Peyer's patch (tissue), 4 donors: ENCODE data around the gene COPRS.

Experiments
- POLR2A ChIP-seq, 2 donors: fragments of 450-650 bp; IDR thresholded peaks; one replicate each; pipeline ENCODE4 v1.5.1; 2017; ENCODE audit warnings: antibody characterized with exemption in 2 of 2, mild to moderate bottlenecking in 2 of 2, moderate library complexity in 2 of 2
- TF ChIP-seq, protein P1 (sequence below), 6 experiments: fragments of 450-650 bp in 4 of 6; fragments of 200-600 bp in 2 of 6; sonication (generic) in 1 of 6; IDR thresholded peaks; one replicate each; pipeline ENCODE4 v1.5.1; 2017 to 2019; ENCODE audit warnings: antibody characterized with exemption in 6 of 6, mild to moderate bottlenecking in 3 of 6, moderate library complexity in 1 of 6

DNA sequence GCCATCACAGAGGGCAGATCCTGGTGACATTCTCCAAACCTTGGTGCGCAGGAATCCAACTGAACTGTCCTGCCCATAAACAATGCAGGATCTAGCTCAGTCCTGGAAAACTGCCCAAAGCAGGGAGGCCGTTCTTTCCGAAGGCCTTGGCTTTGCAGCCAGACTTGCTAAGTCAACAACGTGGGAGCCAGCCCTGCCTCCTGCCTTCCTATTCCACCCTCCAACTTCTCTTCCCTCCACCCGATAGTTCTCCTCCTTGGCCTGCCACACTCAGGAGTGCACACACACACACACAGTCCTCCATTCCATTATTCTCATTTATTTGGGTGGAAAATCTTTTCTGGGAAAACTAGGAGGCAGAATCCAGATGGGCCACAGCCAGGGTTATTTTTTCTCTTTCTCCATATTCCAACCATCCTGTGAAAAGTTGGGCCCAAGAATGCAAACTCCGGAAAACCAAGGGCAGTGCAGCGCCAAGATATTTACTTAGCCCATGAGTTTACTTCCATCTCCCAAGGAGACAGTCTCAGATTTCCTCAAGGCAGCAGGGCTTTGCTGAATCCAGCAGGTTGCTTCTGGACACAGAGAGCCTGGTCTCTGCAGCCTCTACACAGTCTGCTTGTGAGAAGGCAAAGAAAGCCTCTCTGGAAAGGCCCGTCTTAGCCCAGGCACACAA is 15.8 kb downstream of the COPRS start:
- TF ChIP-seq, protein P1, sequence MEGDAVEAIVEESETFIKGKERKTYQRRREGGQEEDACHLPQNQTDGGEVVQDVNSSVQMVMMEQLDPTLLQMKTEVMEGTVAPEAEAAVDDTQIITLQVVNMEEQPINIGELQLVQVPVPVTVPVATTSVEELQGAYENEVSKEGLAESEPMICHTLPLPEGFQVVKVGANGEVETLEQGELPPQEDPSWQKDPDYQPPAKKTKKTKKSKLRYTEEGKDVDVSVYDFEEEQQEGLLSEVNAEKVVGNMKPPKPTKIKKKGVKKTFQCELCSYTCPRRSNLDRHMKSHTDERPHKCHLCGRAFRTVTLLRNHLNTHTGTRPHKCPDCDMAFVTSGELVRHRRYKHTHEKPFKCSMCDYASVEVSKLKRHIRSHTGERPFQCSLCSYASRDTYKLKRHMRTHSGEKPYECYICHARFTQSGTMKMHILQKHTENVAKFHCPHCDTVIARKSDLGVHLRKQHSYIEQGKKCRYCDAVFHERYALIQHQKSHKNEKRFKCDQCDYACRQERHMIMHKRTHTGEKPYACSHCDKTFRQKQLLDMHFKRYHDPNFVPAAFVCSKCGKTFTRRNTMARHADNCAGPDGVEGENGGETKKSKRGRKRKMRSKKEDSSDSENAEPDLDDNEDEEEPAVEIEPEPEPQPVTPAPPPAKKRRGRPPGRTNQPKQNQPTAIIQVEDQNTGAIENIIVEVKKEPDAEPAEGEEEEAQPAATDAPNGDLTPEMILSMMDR (IDR thresholded peaks at IDR 0.05) = no peak
- TF ChIP-seq POLR2A (IDR thresholded peaks at IDR 0.05) = no peak
